PC-9 (cell line): Measurements from ENCODE around the gene UGT2B15. TPM values are rescaled to one million over a fixed set of nuclear protein-coding genes. Genes with fewer than 3 reads are reported as not detected.

Experiments
- BruUV-seq: library from RNA; stranded (reverse); fragments of 400-500 nt; replicated peaks from 2 replicates; lab custom pipeline; 2021; lab: Mats Ljungman, UMichigan
- CTCF ChIA-PET: fragments of 300-600 bp; sonication (Branson Sonifier 250); formaldehyde crosslinking; loops from one replicate; lab custom pipeline; 2022; ENCODE audit warnings: antibody characterized with exemption; lab: Charles Lee
- POLR2A ChIA-PET: fragments of 300-600 bp; sonication (Branson Sonifier 250); formaldehyde crosslinking; loops from one replicate; lab custom pipeline; 2022; ENCODE audit warnings: antibody characterized with exemption; ENCODE audit not compliant: unreplicated experiment; lab: Charles Lee
- DNase-seq, 2 experiments: peaks; one replicate each; pipeline versions ENCODE4 v3.0.0 to v3.0.0-alpha.2; 2015 to 2022; ENCODE audit warnings: mixed read lengths in 1 of 2
- H2AFZ ChIP-seq: fragments of 200-600 bp; sonication (generic); 2 replicates; pipeline ENCODE4 v1.8.1; 2017; ENCODE audit warnings: antibody characterized with exemption
- H3F3A ChIP-seq: fragments of 200-600 bp; sonication (generic); 2 replicates; pipeline ENCODE4 v1.8.1; 2017; ENCODE audit warnings: antibody characterized with exemption, mild to moderate bottlenecking, low read depth; ENCODE audit not compliant: insufficient read depth
- H3K27ac ChIP-seq: fragments of 200-600 bp; sonication (generic); 2 replicates; pipeline ENCODE4 v1.6.1; 2016; ENCODE audit warnings: mixed run types
- H3K27me3 ChIP-seq: fragments of 200-600 bp; sonication (generic); 2 replicates; pipeline ENCODE4 v1.6.1; 2016; ENCODE audit warnings: low read depth, mixed run types; ENCODE audit not compliant: insufficient read depth
- H3K36me3 ChIP-seq: fragments of 200-600 bp; sonication (generic); 2 replicates; pipeline ENCODE4 v1.6.1; 2016; ENCODE audit warnings: low read depth, mixed run types
- H3K4me1 ChIP-seq: fragments of 200-600 bp; sonication (generic); replicated peaks from 2 replicates; pipeline ENCODE4 v1.6.1; 2016; ENCODE audit warnings: mixed run types; ENCODE audit not compliant: insufficient read depth
- H3K4me2 ChIP-seq: fragments of 200-600 bp; sonication (generic); 2 replicates; pipeline ENCODE4 v1.6.1; 2017; ENCODE audit warnings: mixed run types
- H3K4me3 ChIP-seq: fragments of 200-600 bp; sonication (generic); 2 replicates; pipeline ENCODE4 v1.6.1; 2016; ENCODE audit warnings: mixed run types
- H3K79me2 ChIP-seq: fragments of 200-600 bp; sonication (generic); 2 replicates; pipeline ENCODE4 v1.6.1; 2017; ENCODE audit warnings: low read depth, mixed run types
- H3K9me2 ChIP-seq: fragments of 200-600 bp; sonication (generic); 2 replicates; pipeline ENCODE4 v1.8.1; 2017; ENCODE audit warnings: mild to moderate bottlenecking; ENCODE audit not compliant: insufficient read depth
- H3K9me3 ChIP-seq: fragments of 200-600 bp; sonication (generic); 2 replicates; pipeline ENCODE4 v1.8.1; 2016; ENCODE audit warnings: low read depth; ENCODE audit not compliant: insufficient read depth
- H4K20me1 ChIP-seq: fragments of 200-600 bp; sonication (generic); 2 replicates; pipeline ENCODE4 v1.8.1; 2017; ENCODE audit not compliant: insufficient read depth
- CTCF ChIP-seq: fragments of 200-600 bp; sonication (generic); conservative IDR thresholded peaks from 2 replicates; pipeline ENCODE4 v1.6.1; 2017; ENCODE audit warnings: mixed run types, antibody characterized with exemption, mild to moderate bottlenecking, moderate library complexity
- EZH2 ChIP-seq: fragments of 200-600 bp; sonication (generic); IDR thresholded peaks from 2 replicates; pipeline ENCODE4 v1.8.0; 2017; ENCODE audit warnings: antibody characterized with exemption, low read depth
- intact Hi-C: fragments of 100-400 bp; cut with micrococcal nuclease; formaldehyde crosslinking; loops from one replicate; pipeline ENCODE4 v1.10.0; 2022; ENCODE audit not compliant: unreplicated experiment
- total RNA-seq: library from RNA; stranded (reverse); gene quantifications from 2 replicates; pipeline ENCODE4 v1.2.3, GENCODE V29; 2021

The UGT2B15 gene
- total RNA-seq, 1 experiment from 2014 or later: not detected

- H3F3A ChIP-seq: no peaks in the 10 kb centered on the region
- no peak overlapping the region for H3K4me3 ChIP-seq
- no peak overlapping the region for H3K27ac ChIP-seq
- no peaks in the 10 kb centered on the region for H3K9me3 ChIP-seq
- CTCF ChIA-PET: no interaction called here
- no peaks in the 10 kb centered on the region for H4K20me1 ChIP-seq
- no TSS peak for BruUV-seq
- H3K36me3 ChIP-seq: no peaks in the 10 kb centered on the region
- TF ChIP-seq CTCF: no peak
- no peaks in the 10 kb centered on the region for H3K27me3 ChIP-seq
- H3K9me2 ChIP-seq: no peaks in the 10 kb centered on the region
- POLR2A ChIA-PET: no interaction called here
- no peaks in the 10 kb centered on the region for H3K79me2 ChIP-seq
- no peak overlapping the region for H3K4me2 ChIP-seq
- intact Hi-C loops: no loop called here
- no peaks in the 10 kb centered on the region for H3K4me1 ChIP-seq
- no peak for DNase-seq
- H2AFZ ChIP-seq: no peak overlapping the region
These were observed 71.3 kb downstream of the UGT2B15 start for GRCh38 chr4:68599150-68599549.

GRCh38 chr4:68597482-68597881 is 73.0 kb downstream of the UGT2B15 start:
- Histone ChIP-seq H3K27me3 (no peaks in the 10 kb centered on the region), H3K9me3 (no peaks in the 10 kb centered on the region), H3K79me2 (no peaks in the 10 kb centered on the region), H3K9me2 (no peaks in the 10 kb centered on the region), H3F3A (no peaks in the 10 kb centered on the region), H2AFZ (no peak overlapping the region), H3K4me2 (no peak overlapping the region), H3K27ac (no peak overlapping the region), H3K4me1 (no peaks in the 10 kb centered on the region), H3K36me3 (no peaks in the 10 kb centered on the region), H4K20me1 (no peaks in the 10 kb centered on the region), H3K4me3 (no peak overlapping the region)
- intact Hi-C loops: no loop called here
- TF ChIP-seq CTCF (no peak), EZH2 (no peak)
- ChIA-PET POLR2A (no interaction called here), CTCF (no interaction called here)
- no TSS peak for BruUV-seq
- DNase-seq: no peak

Other genes with a start within 250 kb of the UGT2B15 start
- not detected in 2 replicates for gene TMPRSS11E, start 223.2 kb downstream of the UGT2B15 start, total RNA-seq
- gene UGT2B17, start 94.3 kb downstream of the UGT2B15 start, total RNA-seq: not detected in 2 replicates
- gene UGT2B10, start 145.3 kb upstream of the UGT2B15 start, total RNA-seq: not detected in 2 replicates